Measurements from ENCODE around the gene ECHDC3.
"Not testable (repeated sequence)": the region's sequence is repeated elsewhere in the genome, so short reads cannot be mapped to it uniquely, and the experiment has no call there.

The ECHDC3 gene

GRCh38 chr10:11707624-11708350 lies 34.4 kb upstream of the ECHDC3 start:
- DNase-seq (ENCODE audit: low read depth) = no peak
- no peak for TF ChIP-seq CTCF (IDR thresholded peaks at IDR 0.05; ENCODE audit: low read depth, low read length, missing control alignments)
- no peak overlapping the region for H3K4me3 ChIP-seq (ENCODE audit: low read depth, low read length)

GRCh38 chr10:11708801-11709200 lies 33.4 kb upstream of the ECHDC3 start:
- not testable (repeated sequence) for H3K4me3 ChIP-seq (ENCODE audit: low read depth, low read length); DNase-seq (ENCODE audit: low read depth)

- no peak for TF ChIP-seq CTCF (IDR thresholded peaks at IDR 0.05; ENCODE audit: low read depth, low read length, missing control alignments)
- no peak overlapping the region for H3K4me3 ChIP-seq (ENCODE audit: low read depth, low read length)
- no peak for DNase-seq (ENCODE audit: low read depth)
These were observed 29.4 kb upstream of the ECHDC3 start for GRCh38 chr10:11712744-11713143.

- TF ChIP-seq CTCF (IDR thresholded peaks at IDR 0.05; ENCODE audit: low read depth, low read length, missing control alignments) = no peak
- no peak for DNase-seq (ENCODE audit: low read depth)
- H3K4me3 ChIP-seq (ENCODE audit: low read depth, low read length) = no peak overlapping the region
These were observed 28.9 kb upstream of the ECHDC3 start for GRCh38 chr10:11713186-11713743.

GRCh38 chr10:11713963-11714362 lies 28.2 kb upstream of the ECHDC3 start:
- no peak for DNase-seq (ENCODE audit: low read depth)
- TF ChIP-seq CTCF (IDR thresholded peaks at IDR 0.05; ENCODE audit: low read depth, low read length, missing control alignments) = no peak
- H3K4me3 ChIP-seq (ENCODE audit: low read depth, low read length) = no peak overlapping the region

GRCh38 chr10:11714750-11715365 lies 27.3 kb upstream of the ECHDC3 start:
- TF ChIP-seq CTCF (IDR thresholded peaks at IDR 0.05; ENCODE audit: low read depth, low read length, missing control alignments) = no peak
- H3K4me3 ChIP-seq (ENCODE audit: low read depth, low read length) = no peak overlapping the region
- DNase-seq (ENCODE audit: low read depth) = no peak

- H3K4me3 ChIP-seq (ENCODE audit: low read depth, low read length) = no peak overlapping the region
- no peak for DNase-seq (ENCODE audit: low read depth)
- TF ChIP-seq CTCF (IDR thresholded peaks at IDR 0.05; ENCODE audit: low read depth, low read length, missing control alignments) = no peak
These were observed 26.2 kb upstream of the ECHDC3 start for GRCh38 chr10:11715815-11716494.

All from GM12864 (cell line).